ENCODE results near the gene INVS.
"Not testable (repeated sequence)": the region's sequence is repeated elsewhere in the genome, so short reads cannot be mapped to it uniquely, and the experiment has no call there.

The INVS gene

DNA sequence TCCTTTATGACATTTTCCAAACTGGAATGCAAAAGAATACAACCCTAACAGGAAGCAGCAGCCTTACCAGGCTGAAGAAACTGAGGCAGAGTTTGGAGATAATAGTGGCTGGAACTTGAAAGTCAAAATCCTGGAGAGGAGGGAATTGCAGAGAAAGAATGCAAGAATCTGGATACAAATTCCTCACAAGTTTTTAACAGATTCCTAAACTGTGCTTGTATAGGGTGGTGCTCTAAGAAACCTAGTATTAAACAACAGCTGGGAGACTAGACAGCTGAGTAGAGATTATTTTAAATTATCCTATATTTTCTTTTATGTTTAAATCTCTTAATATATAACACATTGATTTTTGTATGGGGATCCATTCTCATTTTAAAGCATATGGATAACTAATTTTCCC lies 30.7 kb downstream of the INVS start:
- no peak for DNase-seq

DNA sequence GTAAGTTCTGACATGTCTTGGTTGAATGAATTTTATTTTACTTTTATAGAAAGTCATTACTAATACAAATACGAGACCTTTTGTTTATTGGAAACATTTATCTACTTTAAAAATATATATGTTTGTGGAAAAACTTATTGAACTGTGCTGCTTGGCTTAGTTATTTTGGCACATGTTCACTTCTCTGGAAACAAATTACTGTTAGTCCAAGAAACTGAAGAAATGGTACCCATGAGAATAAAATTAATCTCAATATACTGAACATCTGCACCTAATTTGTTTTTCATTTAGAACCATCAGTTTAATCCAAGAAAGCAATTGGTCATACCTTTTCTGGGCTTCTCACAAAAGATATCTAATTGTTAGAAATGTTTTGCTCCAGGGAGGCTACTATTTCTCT lies 32.2 kb downstream of the INVS start:
- no peak for DNase-seq

DNA sequence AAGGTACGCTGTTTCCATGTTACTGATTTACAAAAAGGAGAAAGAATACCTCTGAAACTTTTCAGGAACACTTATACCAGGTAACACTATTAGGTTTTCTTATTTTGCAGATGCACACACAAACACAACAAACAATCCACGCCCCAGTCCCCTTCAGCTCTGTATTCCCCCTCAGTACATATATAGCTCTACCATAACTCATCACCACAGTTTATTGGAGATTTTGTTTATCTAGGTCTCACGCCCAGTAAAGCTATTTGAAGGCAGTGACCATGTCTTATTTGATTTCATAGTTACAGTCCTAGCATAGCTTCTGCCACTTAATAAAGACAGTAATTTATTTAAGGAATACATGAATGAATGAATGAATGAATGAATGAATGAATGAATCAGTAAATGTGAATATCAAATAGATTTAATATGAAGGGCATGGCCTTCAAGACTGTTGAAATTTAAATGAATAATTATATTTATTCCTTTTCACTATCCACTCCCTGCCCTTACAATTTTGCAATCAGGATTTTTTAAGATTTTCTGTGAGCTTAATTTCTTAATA lies 32.9 kb downstream of the INVS start:
- DNase-seq: no peak

DNA sequence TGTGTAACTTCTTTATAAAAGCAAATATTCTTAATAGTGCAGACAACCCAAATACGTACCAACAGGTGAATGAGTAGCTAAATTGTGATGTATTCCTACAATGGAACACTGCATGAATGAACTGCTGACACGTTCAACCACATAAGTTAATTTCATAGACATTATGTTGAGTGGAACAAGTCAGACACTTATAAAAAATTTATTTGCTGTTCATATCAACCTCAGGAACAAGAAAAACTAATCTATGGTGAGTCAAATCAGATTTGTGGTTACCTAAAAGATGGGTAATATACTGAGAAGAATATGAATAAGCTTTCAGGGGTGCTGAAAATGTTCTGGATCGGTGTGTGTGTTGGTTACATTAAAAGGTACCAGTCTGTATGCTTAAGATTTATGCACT lies 35.7 kb downstream of the INVS start:
- no peak for DNase-seq

DNA sequence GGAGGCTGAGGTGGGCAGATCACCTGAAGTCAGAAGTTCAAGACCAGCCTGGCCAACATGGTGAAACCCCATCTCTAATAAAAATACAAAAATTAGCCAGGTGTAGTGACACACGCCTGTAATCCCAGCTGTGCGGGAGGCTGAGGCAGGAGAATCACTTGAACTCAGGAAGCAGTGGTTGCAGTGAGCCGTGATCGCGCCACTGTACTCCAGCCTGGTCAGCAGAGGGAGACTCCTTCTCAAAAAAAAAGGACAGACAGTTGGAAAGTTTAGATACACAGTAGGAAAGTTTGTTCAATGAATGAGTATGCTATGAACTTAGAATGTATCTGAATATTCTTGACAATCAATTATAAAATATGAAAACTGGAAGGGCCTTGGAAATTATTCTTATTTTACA lies 37.8 kb downstream of the INVS start:
- not testable (repeated sequence) for DNase-seq

DNA sequence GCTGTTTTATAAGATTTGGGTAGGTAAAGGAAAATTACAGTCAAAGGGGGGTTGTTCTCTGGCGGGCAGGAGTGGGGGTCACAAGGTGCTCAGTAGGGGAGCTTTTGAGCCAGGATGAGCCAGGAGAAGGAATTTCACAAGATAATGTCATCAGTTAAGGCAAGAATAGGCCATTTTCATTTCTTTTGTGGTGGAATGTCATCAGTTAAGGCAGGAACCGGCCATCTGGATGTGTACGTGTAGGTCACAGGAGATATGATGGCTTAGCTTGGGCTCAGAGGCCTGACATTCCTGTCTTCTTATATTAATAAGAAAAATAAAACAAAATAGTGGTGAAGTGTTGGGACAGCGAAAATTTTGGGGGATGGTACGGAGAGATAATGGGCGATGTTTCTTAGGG lies 41.3 kb downstream of the INVS start:
- not testable (repeated sequence) for DNase-seq

DNA sequence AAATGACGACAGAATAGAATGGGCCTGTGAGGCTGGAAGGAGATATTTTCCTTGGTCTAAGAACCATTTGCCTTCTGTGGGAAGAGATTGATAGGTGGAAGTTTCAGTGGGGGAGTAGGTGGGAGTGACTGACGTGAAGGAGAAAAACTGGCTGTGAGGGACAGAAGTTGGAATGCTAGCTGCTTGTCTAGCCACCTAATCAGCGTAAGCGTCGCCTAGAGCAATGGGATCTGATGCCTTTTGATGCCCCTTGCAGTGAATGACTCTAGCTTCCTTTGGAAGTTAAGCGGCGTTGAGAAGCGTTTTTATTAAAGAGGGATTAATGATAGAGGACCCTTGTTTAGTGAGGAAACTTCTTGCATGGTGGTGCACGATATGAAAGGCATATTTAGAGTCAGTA lies 42.8 kb downstream of the INVS start:
- not testable (repeated sequence) for DNase-seq

DNA sequence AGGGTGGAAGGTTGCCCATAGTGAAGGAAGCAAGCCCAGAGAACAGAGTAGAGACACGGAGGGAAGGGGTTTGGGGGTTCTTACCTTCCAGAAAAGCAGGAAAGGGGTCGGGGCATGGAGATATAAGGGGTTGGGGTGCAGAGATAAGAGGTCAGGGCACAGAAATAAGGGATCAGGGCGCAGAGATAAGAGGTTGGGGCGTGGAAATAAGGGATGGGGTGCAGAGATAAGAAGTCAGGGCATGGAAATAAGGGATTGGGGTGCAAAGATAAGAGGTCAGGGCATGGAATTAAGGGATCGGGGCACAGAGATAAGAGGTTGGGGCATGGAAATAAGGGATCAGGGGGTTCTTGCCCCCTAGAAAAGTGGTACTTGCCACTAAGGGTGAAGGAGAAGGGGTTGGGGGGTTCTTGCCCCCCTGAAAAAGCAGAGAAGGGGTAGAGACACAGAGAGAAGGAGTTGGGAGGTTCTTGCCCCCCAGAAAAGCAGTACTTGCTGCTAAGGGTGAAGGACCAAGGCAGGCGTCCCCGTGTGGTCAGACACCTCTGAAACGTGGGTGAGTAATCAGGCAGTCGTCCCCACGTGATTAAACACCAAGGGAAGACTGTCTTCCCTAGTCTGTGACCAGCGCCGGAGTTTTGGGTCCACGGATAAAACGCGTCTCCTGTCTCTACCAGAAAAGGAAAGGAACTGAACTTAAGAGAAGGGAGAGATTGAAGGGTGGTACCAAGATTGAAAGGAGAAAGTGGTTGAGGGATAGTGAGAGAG lies 46.3 kb downstream of the INVS start:
- not testable (repeated sequence) for DNase-seq

DNA sequence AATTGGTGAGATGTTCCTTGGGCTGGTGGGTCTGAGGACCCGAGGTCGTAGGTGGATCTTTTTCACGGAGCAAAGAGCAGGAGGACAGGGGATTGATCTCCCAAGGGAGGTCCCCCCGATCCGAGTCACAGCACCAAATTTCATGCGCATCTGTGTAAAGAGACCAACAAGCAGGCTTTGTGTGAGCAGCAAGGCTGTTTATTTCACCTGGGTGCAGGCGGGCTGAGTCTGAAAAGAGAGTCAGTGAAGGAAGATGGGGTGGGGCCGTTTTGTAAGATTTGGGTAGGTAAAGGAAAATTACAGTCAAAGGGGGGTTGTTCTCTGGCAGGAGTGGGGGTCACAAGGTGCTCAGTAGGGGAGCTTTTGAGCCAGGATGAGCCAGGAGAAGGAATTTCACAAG lies 46.9 kb downstream of the INVS start:
- DNase-seq: not testable (repeated sequence)

DNA sequence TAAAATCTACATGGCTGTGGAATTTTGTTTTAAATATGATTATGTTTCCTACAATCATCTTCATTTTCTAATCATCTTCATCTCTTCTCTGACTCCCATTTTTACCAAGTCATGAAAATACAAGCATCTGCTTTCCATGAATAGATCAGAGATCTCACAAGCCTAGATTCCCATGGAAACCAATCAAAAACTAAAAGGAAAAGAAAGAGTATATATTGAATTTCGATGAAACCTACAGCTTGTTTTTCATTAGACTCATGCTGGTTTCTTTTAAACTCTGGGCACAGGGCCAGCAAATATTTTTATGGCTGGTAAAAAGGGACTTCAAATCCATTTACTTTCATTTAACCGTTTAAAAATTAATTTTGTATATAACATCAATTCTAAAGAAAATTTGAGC lies 51.2 kb downstream of the INVS start:
- no peak for DNase-seq

DNA sequence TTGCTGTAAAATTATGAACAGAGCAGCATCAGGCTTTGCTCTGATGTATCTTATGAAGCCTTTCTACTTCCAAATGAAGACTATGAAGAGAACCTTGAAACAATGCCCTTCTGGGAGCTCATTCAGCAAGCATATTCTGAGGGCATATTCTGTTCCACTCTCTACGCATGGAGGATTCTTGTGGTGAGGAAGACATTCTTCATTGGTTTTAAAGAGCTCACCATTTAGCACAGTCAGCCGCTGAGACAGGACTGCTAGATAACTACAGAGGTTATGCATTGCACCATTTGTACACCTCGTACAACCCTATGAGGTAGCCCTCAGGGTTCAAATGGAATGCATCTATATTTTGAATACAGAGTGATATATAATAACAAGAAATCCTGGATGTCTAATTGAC lies 61.0 kb downstream of the INVS start:
- DNase-seq: no peak

DNA sequence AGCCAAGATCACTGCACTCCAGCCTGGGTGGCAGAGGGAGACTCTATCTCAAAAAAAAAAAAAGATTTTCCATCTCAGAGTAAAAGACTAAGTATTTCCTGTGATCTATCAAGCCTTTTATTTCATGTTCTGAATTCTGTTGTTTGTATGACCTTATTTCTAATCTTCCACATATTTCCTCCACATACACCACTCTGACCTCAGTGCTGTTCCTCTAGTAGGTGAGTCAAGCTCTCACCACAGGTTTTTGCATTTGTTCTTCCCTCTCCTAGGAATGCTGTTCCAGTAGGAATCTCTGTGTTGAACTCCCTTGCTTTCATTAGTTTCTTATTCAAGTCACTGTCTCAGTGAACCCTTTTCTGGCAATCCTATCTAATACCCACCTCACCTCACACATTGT lies 68.1 kb downstream of the INVS start:
- DNase-seq: no peak

DNA sequence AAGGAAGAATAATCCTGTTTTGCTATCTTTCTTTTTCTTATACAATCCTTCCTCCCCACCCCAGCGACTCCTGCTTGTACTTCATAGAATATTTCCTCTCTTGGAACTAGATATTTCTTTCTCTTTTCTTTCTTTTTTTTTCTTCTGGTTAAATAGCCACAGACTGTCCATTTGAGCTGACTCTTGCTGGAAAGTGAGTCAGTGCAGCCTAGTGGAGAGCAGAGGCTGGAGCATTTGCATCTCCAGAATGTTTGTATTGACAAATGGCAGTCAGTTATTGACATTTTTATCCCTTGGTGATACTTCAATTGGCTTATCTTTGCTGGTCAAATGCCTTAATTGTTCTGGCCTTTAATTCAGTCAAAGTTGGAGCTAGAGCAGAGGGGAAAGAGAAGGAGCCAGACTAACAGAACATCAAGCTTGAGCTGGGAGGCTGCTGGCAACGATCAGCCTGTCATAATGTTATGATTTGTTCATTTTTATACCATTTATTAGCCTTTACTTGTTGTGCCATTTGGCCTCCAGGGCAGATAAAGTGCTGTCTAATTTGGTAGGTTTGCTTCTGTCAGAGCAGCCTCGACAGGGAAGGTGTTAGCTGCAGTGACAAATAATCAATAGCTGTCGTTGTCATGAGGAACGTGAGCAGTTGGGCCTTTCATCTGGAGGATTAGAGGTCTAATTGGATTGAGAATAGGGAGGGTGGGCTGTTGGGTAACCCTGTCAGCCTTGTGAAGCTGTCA lies 69.0 kb downstream of the INVS start:
- no peak for DNase-seq

DNA sequence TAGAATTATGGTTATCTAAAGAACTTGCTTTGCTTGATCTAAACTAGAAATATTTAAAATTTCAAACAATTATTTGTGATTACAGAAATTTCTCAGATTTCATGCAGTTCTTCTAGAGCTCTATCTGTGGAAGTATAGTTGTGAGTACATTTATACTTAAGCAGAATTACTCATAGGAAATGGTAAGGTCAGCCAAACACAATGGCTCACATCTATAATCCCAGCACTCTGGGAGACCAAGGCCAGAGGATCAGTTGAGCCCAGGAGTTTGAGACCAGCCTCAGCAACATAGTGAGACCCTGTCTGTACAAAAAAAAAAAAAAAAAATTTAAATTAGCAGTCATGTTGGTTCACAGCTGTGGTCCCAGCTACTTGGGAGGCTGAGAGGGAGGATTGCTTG lies 71.0 kb downstream of the INVS start:
- no peak for DNase-seq

DNA sequence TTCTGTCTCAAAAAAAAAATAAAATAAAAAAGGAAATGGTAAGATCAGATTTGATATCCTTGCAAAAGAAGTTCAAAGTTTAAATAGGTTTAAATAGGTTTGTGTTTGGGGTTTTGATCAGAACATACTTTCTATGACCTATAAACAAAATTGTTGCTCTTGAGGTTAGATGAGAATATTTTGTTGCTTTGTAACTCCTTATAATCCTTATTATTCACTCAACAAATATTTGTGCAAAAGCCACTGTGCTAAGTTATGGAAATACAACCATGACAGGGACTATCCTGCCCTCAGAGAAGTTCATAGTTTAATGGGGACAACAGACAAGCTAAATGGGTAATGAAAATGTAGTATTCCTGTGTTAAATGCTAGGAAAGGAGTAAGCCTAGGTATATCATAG lies 71.5 kb downstream of the INVS start:
- DNase-seq: no peak

DNA sequence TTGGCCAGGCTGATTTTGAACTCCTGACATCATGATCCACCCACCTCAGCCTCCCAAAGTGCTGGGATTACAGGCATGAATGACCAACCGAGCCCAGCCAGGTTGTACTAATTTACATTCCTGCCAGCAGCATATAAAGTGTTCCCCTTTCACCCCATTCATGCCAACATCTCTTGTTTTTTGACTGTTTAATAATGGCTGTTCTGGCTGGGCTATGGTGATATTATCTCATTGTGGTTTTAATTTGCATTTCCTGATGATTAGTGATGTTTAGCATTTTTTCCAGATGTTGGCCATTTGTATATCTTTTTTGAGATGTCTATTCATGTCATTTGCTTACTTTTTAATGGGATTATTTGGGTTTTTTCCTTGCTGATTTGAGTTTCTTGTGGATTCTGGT lies 87.3 kb downstream of the INVS start:
- no peak for DNase-seq

DNA sequence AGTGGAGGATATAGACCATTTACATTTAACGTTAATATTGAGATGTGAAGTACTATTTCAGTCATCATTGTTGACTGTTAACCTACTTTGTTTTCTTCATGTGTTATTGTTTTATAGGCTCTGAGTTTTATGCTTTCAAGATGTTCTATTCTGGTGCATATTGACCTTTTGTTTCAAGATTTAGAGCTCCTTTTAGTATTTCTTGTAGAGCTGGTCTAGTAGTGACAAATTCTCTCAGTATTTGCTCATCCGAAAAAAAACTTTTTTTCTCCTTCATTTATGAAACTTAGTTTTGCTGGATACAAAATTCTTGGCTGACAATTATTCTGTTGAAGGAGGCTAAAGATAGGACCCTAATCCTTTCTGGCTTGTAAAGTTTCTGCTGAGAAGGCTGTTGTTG lies 91.3 kb downstream of the INVS start:
- no peak for DNase-seq

DNA sequence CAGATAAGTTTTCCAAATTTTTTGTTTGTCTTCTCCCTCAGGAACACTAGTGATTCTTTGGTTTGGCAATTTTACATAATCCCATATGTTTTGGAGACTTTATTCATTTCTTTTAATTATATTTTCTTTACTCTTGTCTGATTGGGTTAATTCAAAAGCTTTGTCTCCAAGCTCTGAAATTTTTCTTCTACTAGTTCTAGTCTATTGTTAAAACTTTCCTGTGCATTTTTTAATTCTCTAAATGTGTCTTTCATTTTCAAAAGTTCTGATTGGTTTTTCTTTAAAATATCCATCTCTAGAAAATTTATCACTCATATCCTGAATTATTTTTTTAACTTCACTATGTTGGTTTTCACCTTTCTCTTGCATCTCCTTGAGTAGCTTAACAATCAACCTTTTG lies 92.2 kb downstream of the INVS start:
- no peak for DNase-seq

DNA sequence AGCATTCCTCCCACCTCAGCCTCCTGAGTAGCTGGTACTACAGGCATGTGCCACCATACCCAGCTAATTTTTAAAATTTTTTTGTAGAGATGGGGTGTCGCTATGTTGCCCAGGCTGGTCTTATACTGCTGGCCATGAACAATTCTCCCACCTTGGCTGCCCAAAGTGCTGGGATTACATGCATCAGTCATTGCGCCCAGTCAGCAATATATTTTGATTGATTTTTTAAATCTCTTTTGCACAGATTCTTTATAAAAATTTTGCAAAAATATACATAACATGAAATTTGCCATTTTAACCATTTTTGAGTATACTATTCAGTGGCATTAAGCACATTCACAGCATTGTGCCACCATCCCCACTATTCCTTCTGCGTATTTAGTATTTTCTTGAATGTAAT lies 94.0 kb downstream of the INVS start:
- DNase-seq: no peak

DNA sequence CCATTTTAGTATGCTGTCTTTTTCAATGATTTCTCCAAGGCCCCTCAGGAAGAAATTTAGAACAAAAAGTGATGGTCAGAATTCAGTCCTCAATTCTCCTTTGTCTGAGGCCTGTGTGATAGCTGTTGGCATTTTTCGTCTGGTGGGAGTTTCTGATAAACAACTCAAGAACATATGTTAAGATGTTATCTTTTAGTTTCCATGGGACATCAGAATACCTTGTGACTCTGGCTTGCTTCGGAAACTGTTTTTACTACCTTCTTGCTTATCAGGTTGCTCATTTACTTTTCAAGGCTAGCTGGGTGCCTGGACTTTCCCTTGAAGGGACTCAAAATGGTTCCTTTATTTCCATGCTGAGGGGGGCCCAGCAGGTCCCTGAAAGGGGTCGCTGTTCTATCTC lies 97.2 kb downstream of the INVS start:
- DNase-seq: no peak

DNA sequence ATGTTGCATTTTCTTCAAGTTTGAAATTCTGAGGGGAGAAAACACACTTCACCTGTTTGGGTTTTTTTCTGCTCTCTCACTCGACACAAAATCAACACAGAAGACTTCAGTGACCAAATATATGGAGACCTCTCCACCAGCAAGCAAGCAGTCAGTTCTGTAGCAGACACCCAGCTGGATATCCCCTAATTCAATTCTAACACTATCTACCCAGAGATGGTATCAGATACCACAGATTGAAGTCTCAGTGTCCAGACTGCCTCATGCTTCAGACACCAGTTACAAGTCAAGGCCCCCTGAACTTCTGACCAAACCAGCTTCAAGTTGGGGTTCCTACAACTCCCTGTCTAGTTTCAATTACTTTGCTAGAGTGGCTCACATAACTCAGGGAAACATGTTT lies 97.8 kb downstream of the INVS start:
- no peak for DNase-seq

DNA sequence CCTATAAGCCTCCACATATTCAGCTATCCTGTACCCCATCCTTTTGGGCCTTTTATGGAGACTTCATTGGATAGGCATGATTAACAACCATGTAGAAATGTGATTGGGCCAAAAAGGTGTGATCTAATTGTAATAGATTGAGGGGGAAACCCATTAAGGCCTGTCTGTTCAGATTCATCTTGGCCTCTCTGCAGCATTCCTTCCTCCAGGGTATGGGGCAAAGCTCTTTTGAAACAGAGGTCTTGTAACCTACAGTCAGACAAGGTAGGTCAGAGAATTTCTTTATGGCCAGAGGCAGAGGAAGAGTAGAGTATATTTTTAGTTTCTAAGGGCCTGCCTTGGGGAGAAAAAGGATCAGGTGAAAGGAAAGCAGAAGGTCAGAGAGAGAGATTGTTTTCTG lies 98.5 kb downstream of the INVS start:
- DNase-seq: no peak

DNA sequence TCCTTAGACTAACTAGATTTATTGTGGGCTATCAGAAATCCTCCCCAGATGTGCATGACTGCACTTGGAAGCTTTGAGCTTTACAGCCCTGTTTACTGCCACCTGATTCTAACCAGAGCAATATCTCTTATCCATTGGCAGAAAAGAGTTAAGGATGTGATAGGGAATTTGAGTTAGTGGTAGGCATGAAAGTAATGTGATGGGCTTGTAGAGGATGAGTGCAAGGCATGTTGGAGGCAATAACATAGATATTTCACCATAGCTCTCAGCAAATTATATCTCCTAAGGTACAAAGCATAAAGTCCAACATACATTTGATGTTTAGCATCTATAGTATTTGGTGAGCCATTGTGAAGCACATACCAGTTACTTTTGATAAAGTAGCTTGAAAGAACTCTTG lies 103.8 kb downstream of the INVS start:
- DNase-seq: no peak

DNA sequence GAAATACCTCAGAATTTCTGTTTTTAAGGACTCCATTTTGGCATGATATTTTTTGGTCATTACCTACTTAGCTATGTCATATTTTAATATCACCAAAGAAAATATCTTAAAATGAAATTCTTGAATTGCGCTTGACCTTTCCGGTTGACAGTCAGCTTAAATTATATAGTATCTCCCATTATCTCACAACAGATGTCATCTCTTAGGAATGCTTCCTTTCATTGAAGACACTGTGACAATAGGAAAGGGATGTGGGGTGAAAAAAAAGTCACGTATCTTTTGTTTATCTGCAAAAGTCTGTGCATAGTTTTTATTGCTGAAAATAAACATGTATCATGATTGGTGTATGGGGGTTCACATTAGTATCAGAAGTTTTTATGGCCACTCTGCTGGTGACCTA lies 105.8 kb downstream of the INVS start:
- no peak for DNase-seq

DNA sequence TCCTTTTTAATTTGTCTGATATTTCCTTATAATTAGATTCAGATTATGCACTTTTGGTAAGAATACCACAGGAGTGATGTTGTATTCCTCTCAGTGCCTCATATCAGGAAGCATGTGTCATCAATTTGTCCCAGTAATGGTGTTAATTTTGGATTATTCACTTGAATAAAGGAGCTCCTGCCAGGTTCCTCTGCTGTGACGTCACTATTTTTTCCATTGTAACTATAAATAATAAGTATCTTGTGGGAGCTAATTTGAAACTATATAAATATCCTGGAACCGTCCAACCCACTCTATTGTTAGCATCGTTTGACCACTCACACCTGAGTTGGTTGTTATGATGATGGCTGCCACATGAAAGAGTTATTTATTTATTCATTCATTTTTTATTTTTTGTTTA lies 107.9 kb downstream of the INVS start:
- DNase-seq: no peak

Measured in SHP77 treated with DMSO at 0.1 percent for 48 hours (cell line).